OCI-M2 (cell line): ENCODE results near the gene COL16A1.
A peak's percentile ranks its signal among the peaks of the same experiment; 100 is the strongest.

Experiments
- DNase-seq: peaks from one replicate; lab custom pipeline; 2025; ENCODE audit not compliant: unreplicated experiment; lab: John Stamatoyannopoulos, UW

The COL16A1 gene

DNA sequence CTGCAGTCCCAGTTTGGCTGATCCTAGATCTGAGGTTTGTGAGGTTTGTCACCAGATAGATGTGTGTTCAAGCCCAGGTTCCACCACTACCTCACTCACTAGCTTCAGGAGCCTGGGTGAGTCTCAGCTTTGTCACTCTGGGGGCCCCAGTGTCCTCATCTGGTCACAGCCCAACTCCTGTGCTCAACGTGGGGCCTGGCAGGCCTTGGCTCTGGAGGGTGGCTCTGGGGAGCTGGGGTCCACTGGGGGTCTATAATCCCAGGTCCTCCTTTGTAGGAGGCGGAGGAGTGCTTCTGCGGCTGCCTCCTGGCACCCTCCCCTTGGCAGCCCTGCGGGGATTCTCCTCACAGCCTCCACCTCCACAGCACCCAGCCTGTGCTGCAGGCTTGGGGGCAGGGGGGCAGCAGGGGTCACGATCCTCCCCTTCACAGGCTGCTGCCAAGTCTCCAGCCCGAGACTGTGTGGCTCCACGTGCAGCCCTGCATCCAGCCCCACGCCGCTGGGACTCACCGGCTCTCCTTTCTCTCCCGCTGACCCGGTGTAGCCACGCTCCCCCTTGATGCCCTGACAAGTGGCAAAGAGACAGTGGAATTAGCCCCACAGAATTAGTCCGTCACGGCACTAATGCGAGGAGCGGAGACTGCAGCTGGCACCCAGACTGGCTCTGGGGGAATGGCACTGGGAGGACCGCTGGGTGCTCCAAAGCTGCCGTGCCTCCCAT is 36.6 kb downstream of the COL16A1 start:
- DNase-seq = no peak

- DNase-seq = no peak
These were observed 37.4 kb downstream of the COL16A1 start for GRCh38 chr1:31666263-31666963.

DNA sequence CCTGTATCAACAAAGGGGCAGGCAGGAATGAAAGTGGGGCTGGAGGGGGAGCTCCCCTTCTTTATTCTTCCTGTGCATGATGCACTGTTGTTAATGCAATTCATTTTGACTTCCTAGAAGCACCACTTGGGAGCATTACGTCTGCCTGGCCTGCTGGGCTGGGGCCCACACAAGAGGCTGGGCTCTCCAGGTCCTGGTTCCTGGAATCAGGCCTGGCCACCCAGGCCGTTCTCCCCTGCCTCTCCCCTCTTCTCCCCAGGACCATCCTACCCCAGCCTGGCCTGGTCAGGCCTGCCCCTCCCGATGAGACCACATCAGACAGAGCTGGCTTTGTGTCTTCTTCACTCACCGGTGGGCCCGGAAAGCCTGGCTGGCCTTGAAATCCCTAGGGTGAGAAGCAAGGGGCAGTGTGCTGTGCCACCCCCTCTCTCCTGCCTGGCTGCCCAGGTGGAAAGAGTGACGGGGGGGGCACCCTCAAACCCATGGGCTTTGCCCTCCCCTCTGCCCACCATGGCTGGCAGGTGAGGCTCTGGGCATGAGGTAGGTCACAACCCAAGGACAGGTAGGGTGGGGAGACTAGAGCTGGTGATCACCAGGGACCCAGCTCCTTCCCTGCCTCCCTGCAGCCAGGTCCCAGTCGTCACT is 38.5 kb downstream of the COL16A1 start:
- no peak for DNase-seq

GRCh38 chr1:31664528-31664927 is 39.3 kb downstream of the COL16A1 start:
- DNase-seq = no peak

- peak; percentile 30 for DNase-seq
These were observed 40.0 kb downstream of the COL16A1 start for GRCh38 chr1:31663622-31664452.

DNA sequence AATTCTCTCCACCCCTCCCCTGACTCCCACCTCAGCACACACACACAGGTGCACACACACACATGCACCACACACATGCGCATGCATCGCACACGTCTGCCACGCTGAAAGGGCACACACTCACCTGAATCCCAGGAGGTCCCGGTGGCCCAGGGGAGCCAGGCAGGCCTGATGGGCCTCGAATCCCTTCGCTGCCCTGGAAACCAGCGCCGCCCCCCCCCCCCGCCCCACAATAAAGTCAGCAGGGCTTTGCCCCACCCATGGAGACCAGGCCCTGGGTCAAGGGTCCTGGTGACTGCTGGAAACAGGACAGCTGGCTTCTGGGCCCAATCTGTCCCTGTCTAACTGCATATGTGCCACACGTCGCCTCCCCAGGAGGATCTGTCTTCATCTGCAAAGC is 41.4 kb downstream of the COL16A1 start:
- no peak for DNase-seq

DNA sequence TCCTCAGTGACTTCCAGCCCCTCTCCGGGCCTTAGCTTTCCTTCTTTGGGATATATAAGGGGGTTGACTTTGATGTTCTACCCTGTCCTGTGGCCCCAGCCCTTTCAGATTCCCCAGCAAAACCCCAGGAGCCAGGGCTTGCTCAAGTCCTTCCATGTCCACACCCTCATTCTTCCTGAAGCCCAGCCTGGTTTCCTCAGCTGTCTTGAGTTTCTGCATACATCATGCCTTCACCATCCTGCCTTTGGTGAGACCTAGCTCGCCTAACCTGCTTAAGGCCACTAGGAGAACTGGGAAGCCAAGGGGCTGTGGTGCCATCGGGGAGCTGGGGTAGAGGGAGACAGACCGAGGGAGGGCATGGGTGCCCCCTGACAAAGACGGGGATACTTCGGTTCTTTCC is 42.0 kb downstream of the COL16A1 start:
- no peak for DNase-seq

- no peak for DNase-seq
These were observed 42.9 kb downstream of the COL16A1 start for GRCh38 chr1:31660871-31661455.

- no peak for DNase-seq
These were observed 43.9 kb downstream of the COL16A1 start for GRCh38 chr1:31659889-31660288.

- no peak for DNase-seq
These were observed 45.1 kb downstream of the COL16A1 start for GRCh38 chr1:31658721-31659120.

DNA sequence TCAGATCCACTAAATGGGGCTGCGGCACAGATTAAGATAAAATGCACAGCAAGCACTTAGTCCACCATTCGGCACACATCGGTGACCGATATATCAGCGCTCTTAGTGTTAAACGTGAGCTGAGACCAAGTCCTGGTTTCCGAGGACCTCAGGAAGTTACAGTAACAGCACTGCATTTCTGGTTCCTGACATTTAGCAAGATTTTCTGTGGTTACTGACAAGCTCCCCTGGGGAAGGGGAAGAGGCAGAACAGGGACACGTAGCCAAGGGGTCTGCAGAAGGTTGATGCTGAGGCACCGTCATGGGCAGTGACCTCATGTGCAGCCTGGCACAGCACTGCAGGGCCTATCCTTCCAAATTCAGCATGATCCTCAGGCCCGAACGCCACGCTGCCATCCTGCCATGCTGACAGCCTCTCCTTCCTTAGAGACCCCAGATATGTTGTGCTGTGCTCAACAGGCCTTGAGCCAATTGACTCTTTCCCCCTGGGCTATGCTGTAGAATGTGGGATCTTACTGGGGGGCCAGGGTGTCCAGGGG is 45.8 kb downstream of the COL16A1 start:
- DNase-seq = no peak

DNA sequence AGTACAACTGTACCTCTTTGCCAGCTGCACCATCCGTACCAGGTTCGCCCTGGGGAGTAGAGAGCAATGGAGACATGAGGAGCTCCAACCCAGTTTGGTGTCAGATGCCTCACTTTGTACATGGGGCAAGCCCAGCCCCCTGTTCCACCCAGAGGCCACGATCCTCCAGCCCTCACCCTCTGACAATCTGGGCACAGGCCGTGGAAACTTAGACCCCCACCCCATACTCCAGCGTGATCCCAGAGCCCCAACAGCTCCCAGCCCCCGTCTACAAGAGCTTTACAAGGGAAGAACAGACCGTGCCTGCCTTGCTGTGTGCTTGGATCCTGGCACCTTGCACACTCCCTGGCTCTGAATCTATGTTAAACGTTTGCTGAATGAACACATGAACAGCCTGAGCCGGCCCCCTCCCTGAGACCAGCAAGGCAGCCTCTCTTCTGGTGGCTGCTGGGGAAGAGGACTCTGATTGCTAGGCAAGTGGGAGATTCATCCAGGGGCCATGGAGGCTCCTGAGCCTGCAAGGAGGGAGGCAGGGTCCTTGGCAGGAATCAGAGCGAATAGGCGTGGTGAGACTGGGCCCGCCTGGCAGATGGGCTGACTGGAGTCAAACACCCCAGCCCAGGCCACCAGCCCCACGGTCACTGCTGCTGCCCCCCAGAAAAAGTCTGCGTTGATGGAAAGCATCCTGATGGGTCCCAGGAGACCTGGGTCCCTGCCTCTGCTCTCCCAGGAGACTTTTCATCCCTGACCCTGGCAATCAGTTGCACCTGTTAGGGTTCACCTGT is 46.6 kb downstream of the COL16A1 start:
- no peak for DNase-seq

GRCh38 chr1:31655756-31656155 is 48.1 kb downstream of the COL16A1 start:
- DNase-seq = no peak

DNA sequence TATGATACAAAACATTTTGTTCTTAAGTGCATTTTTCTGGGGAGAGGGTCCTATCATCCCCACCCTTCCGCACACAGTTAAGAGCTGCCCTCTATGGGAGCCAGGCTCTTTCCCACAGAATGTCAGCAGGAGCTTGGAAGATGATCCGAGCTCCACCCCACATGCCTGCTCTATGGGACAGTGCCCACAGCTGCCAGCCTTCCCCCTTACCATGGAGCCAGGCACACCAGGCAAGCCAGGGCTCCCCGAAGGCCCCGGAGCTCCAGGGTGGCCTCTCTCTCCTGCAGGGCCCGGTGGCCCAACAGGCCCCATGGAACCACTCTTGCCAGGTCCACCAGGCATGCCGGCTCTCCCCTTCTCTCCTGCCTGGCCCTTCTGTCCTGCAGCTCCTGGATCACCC is 48.7 kb downstream of the COL16A1 start:
- no peak for DNase-seq

- no peak for DNase-seq
These were observed 49.4 kb downstream of the COL16A1 start for GRCh38 chr1:31654474-31654776.

GRCh38 chr1:31653717-31654473 is 49.9 kb downstream of the COL16A1 start:
- no peak for DNase-seq

DNA sequence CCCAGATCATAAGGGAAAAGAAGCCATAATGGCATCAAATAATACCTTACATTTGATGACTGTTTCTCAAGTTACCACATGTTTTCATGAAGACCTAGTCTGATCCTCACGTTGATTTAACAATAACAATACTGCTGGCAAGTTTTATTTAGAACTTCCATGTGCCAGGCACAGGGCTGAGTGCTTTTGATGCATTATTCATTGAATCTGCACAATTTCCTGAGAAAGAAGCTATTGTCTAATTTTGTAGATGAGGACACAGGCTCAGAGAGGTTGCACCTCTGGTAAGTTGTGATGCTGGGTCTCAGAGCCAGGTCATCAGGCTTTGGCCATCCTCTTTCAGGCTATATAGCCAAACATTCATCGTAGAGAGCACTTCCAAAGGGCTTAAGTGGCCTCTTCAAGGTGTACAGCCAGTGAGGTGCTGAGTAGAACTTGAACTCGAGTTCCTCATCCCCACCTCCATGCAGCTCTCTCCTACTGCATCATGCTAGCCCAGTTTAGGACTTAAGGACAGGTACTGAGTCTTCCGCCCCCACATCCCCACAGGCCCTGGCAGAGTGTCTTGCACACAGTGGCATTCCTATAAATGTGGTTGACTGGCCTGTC is 50.8 kb downstream of the COL16A1 start:
- DNase-seq = no peak

DNA sequence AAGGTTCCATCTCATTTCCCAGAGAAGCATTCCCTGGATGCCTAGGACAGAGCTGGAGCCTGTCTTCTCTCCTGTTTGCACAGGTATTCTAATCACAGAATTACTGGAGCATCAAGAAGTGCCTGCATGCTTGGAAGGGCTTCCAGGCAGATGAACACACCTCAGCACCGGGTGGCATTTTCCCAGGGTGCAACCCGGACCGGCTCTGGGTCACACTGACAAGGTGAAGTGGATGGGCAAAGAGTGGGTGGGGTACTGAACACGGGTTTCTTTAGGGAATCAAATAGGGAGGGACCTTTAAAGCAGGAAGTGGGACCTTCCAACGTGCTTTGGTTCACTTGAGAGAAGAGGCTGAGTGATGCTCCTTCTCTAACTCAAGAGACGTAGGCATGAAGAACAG is 52.1 kb downstream of the COL16A1 start:
- no peak for DNase-seq

GRCh38 chr1:31651089-31651420 is 52.8 kb downstream of the COL16A1 start:
- DNase-seq = no peak
